NCI-H1930 (cell line): ENCODE measurements around the gene EPC1.
"Not testable (repeated sequence)": the region's sequence is repeated elsewhere in the genome, so short reads cannot be mapped to it uniquely, and the experiment has no call there.

Experiments used
- DNase-seq, 2 experiments: peaks; one replicate each; lab custom pipeline; 2025; lab: John Stamatoyannopoulos, UW

The EPC1 gene

DNA sequence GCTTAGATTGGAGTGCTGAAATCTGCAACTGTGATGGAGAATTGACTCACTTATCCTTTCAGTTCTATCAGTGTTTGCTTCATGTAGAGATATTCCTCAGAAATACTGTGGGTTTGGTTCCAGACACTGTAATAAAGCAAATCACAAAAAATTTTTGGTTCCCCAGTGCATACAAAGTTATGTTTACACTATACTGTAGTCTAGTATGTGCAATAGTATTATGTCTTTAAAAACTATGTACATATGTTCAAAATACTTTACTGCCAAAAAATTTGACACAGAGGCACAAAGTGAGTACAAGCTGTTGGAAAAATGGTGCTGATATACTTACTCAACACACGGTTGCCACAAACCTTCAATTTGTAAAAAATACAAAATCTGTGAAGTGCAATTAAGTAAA lies 112.5 kb downstream of the EPC1 start:
- DNase-seq, result no peak

DNA sequence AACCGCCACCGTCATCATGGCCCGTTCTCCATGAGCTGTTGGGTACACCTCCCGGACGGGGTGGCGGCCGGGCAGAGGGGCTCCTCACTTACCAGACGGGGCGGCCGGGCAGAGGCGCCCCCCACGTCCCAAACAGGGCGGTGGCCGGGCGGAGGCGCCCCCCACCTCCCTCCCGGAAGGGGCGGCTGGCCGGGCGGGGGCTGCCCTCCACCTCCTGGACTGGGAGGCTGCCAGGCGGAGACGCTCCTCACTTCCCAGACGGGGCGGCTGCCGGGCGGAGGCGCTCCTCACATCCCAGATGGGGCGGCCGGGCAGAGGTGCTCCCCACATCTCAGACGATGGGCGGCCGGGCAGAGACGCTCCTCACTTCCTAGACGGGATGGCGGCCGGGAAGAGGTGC lies 113.6 kb downstream of the EPC1 start:
- DNase-seq, result not testable (repeated sequence)

DNA sequence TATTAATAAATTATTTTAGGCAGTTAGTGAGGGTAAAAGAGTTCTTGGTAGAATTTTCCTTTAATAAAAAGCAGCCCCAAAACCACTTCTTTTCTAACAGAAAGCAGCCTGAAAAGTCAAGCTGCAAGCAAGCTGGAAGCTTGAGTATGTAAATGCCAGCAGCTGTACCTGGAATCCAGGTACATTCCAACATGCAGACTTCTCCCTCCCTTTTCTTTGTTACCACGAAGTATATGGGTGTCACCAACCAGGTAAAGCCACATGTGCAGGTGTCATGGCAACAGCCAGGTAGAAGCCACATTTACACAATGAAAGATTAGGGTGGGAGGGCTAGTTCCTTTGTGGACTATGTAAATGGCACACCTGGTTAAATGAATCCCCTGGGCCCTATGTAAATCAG lies 114.6 kb downstream of the EPC1 start:
- no peak for DNase-seq

DNA sequence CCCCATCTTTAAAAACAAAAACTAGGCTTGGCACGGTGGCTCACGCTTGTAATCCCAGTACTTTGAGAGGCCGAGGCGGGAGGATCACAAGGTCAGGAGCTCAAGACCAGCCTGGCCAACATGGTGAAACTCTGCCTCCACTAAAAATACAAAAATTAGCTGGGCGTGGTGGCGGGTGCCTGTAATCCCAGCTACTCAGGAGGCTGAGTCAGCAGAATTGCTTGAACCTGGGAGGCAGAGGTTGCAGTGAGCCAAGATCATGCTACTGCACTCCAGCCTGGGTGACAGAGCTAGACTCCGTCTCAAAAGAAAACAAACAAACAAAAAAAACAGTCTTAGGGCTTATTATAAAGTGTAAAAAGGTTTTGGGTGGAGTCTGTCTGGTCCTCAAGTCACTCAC lies 117.2 kb downstream of the EPC1 start:
- not testable (repeated sequence) for DNase-seq

DNA sequence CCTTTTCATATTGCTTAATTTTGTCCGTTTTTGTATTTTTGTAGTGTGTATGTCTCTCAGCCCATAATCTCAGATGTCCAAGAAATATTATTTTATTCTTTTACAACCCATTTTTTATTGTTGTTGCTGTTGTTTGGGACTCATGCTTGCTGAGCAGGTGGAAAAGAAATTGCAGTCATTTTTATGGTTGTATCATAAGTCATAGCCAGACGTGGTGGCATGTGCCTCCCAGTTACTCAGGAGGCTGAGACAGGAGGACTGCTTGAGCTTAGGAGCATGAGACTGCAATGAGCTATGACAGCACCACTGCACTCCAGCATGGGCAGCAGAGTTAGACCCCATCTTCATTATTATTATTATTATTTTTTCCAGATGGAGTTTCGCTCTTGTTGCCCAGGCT lies 117.8 kb downstream of the EPC1 start:
- DNase-seq, result no peak

DNA sequence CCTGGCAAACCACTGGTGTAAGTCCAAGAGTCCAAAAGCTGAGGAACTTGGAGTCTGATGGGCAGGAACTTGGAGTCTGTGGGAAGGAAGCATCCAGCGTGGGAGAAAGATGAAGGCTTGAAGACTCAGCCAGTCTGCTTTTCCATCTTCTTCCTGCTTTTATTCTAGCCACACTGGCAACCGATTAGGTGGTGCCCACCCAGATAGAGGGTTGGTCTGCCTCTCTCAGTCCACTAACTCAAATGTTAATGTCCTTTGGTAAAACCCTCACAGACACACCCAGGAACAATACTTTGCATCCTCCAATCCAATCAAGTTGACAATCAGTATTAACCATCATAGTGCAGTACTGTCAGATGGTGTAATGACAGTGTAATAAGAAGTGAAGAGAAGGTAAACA lies 119.2 kb downstream of the EPC1 start:
- no peak for DNase-seq

DNA sequence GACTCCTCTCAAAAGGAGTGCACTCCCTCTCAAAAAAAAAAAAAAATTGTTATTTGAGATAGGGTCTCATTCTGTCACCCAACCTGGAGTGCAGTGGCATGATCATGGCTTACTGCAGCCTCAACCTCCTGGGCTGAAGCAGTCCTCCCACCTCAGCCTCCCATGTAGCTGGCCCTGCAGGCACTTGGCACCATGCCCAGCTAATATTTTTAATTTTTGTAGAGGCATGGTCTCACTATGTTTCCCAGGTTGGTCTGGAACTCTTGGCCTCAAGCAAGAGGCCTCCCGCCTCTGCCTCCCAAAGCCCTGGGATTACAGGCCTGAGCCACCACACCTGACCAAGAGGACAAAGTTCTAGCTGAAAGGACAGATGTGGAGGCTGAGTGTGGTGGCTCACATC lies 120.3 kb downstream of the EPC1 start:
- no peak for DNase-seq

DNA sequence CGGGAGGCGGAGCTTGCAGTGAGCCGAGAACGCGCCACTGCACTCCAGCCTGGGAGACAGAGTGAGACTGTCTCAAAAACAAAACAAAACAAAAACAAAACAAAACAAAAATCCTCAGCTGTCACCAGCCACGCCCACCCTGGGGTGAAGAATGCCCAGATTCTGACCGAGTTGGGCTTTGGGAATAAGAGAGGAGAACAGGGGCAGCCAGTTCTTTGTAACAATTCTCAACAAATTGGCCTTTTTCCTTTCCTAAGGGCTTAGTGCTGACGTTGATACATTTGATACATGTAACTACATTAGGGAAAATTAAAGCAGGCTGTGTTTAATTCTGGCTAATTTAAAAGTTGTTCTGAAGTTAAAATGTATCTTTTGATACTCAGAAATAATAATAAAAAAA lies 121.0 kb downstream of the EPC1 start:
- no peak for DNase-seq

DNA sequence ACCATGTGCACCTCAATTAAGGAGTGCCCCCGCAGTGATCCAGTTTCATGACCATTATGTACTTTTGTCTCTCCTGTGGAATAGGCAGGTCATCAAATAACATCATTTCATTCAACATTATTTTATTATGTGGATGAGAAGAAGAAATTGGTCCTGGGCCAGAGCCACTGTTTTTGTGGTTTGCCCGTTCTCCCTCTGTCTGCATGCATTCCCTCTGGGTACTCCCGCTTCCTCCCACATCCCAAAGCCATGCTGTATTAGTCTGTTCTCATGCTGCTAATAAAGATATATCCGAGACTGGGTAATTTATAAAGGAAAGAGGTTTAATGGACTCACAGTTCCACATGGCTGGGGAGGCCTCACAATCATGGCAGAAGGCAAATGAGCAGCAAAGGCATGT lies 124.6 kb downstream of the EPC1 start:
- not testable (repeated sequence) for DNase-seq

DNA sequence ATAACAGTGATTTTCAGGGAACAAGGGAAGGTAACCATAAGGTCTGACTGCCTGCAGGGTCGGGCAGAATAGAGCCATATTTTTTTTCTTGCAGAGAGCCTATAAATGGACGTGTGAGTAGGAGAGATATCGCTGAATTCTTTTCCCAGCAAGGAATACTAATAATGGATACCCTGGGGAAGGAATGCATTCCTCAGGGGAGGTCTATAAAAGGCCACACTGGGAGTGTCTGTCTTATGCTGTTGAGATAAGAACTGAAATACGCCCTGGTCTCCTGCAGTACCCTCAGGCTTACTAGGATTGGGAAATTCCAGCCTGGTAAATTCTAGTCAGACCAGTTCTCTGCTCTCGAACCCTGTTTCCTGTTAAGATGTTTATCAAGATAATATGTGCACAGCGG lies 127.8 kb downstream of the EPC1 start:
- not testable (repeated sequence) for DNase-seq

DNA sequence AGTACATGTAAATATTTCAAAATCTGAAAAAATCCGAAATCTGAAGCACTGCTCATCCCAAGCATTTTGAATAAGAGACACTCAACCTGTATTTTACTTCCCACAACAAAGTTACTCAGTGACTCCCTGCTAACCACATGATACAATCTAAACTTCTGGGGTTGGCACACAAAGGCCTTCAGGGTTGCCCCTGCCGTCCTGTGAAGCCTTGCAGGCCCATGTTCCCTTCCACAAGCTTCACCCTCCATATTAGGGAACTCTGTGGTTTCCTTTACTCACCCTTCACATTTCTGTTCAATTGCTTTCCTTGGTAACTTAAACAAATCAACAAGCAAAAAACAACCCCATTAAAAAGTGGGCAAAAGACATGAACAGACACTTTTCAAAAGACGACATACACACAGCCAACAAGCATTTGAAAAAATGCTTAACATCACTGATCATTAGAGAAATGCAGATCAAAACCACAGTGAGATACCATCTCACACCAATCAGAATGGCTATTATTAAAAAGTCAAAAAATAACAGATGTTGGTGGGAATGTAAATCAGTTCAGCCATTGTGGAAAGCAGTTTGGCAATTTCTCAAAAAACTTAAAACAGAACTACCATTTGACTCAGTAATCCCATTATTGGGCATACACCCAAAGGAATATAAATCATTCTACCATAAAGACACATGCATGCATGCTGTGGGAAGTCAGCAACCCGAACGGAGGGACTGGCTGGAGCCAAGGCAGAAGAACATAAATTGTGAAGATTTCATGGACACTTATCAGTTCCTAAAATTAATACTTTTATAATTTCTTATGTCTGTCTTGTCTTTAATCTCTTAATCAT lies 128.5 kb downstream of the EPC1 start:
- not testable (repeated sequence) for DNase-seq
